Measurements from ENCODE around the gene RAB4B.
"Not testable (repeated sequence)": the region's sequence is repeated elsewhere in the genome, so short reads cannot be mapped to it uniquely, and the experiment has no call there.

RAB4B gene, protein sequence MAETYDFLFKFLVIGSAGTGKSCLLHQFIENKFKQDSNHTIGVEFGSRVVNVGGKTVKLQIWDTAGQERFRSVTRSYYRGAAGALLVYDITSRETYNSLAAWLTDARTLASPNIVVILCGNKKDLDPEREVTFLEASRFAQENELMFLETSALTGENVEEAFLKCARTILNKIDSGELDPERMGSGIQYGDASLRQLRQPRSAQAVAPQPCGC

DNA sequence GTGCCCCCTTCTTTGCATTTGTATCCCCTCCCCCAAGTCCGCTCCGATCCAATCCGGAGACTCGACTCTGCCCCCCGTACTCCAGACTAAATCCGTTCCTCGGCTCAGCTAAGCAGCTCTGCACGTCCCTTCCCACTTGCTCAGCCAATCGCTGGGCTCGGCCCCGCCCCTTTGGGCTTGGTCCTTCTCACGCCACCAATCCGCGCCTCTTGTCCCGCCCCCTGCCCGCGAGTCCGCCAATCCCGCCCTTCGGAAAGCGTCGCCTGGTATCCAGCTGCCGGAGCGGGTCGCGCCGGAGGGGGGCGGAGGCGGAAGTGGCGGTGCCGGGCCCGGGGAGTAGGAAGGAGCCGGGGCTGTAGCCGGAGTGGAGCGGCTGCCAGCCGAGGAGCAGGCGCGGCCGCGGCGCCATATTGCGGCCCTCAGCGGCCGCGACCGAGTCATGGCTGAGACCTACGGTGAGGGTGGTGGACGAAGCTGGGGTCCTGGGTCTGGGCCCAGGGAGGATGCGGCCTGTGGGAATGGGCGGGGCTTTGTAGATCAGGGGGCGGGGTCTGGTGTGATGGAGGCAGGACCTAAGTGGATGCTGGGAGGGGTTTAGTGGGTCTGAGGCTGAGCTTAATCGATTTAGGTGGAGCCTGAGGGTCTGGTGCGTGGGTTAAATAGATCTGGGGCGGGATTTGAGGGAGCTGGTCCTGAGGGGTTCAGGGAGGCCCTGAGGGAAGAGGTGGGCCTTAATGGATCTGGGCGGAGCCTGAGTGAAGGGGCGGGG is at the start of gene RAB4B:
Gene RAB4B (plus strand): TSS at position 311 of the 769 bp plus-strand sequence. CDS start 129 bp downstream, at position 440.
- H3K9me3 Mint-ChIP-seq, result no peaks in the 10 kb centered on the region
- H3K27ac Mint-ChIP-seq, result peak within 1 kb of the TSS; percentile 98
- peaks cover 25% of the 10 kb centered on the region for H3K36me3 Mint-ChIP-seq (ENCODE audit: low read depth)
- peaks cover 67% of the 10 kb centered on the region for H3K4me1 Mint-ChIP-seq (ENCODE audit: low read depth)
- peak within 1 kb of the TSS; percentile 93 for H3K4me3 Mint-ChIP-seq
- H3K27me3 Mint-ChIP-seq, result no peaks in the 10 kb centered on the region

DNA sequence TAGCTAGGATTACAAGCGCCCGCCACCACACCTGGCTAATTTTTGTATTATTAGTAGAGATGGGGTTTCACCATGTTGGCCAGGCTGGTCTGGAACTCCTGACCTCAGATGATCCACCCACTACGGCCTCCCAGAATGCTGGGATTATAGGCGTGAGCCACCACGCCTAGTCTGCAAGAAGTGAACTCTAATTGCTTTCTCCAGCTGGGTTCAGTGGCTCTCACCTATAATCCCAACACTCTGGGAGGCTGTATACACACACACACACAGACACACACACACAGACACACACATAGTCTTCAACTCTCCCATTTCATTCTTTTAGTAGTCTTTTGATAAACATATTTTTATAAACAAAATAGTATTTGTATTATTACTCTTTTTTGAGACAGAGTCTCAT is 48.0 kb upstream of the RAB4B start:
- not testable (repeated sequence) for H3K27me3 Mint-ChIP-seq; H3K4me3 Mint-ChIP-seq; H3K9me3 Mint-ChIP-seq; H3K27ac Mint-ChIP-seq; H3K4me1 Mint-ChIP-seq (ENCODE audit: low read depth)
- peaks cover 40% of the 10 kb centered on the region for H3K36me3 Mint-ChIP-seq (ENCODE audit: low read depth)

DNA sequence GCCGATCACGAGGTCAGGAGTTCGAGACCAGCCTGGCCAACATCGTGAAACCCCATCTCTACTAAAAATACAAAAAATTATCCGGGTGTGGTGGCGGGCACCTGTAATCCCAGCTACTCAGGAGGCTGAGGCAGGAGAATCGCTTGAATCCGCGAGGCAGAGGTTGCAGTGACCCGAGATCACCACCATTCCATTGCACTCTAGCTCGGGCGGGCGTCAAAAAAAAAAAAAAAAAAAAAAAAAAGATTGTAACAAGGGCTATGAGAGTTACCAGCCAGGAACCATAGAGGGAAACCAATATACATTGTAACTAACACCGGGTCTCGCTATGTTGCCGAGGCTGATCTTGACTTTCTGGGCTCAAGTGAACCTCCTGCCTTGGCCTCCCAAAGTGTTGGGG is 45.7 kb upstream of the RAB4B start:
- H3K27me3 Mint-ChIP-seq, result not testable (repeated sequence)

DNA sequence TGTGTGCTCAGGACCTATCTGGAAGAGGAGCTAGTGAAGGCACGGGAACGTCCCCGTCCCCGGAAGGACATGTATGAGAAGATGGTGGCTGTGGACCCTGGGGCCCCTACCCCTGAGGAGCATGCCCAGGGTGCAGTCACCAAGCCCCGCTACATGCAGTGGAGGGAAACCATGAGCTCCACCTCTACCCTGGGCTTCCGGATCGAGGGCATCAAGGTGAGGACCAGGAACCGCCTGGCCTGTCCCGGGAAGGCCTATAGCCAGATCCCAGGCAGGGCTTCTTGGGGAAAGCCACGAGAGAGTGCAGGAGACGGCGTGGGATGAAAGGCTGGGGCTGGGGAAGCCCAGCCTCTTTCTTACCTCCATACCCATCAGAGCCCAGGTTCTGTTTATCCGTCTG is 44.9 kb upstream of the RAB4B start:
- H3K36me3 Mint-ChIP-seq (ENCODE audit: low read depth), result peaks cover 40% of the 10 kb centered on the region
- H3K27me3 Mint-ChIP-seq, result no peaks in the 10 kb centered on the region
- H3K4me3 Mint-ChIP-seq, result no peak overlapping the region
- H3K27ac Mint-ChIP-seq, result no peak overlapping the region
- no peaks in the 10 kb centered on the region for H3K4me1 Mint-ChIP-seq (ENCODE audit: low read depth)
- H3K9me3 Mint-ChIP-seq, result no peaks in the 10 kb centered on the region

More for the DNA sequence above, 45.7 kb upstream of the RAB4B start:
- H3K4me1 Mint-ChIP-seq (ENCODE audit: low read depth); H3K9me3 Mint-ChIP-seq; H3K4me3 Mint-ChIP-seq; H3K27ac Mint-ChIP-seq: not testable (repeated sequence)
- H3K36me3 Mint-ChIP-seq (ENCODE audit: low read depth), result peaks cover 46% of the 10 kb centered on the region

DNA sequence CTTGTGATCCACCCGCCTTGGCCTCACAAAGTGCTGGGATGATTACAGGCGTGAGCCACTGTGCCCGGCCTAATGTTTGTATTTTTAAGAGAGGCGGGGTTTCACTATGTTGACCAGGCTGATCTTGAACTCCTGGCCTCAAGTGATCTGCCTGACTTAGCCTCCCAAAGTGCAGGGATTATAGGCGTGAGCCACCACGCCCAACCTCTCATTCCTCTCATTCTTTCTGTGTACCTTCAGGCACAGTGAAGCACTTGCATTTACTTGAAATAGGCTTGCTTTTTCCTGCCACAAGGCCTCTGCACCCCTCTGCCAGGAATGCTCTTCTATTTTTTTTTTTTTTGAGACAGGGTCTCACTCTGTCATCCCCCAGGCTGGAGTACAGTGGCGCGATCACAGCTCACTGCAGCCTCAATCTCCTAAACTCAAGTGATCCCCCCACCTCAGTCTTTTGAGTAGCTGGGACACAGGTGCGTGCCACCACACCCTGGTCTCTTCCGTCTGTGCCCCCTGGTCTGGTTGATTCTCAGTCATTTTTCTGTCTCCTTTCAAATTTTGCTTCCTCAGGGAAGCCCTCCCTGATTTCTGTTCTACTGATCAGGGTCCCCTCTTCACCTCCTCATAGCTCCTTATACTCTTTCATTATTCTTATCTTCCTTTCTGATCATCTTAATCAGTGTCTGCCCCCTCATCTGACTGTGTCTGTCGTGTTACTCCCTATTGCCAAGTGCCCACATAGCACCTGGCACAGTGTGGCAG is 42.9 kb upstream of the RAB4B start:
- Mint-ChIP-seq H3K4me1 (ENCODE audit: low read depth) (peaks cover 4% of the 10 kb centered on the region), H3K27me3 (no peaks in the 10 kb centered on the region)

DNA sequence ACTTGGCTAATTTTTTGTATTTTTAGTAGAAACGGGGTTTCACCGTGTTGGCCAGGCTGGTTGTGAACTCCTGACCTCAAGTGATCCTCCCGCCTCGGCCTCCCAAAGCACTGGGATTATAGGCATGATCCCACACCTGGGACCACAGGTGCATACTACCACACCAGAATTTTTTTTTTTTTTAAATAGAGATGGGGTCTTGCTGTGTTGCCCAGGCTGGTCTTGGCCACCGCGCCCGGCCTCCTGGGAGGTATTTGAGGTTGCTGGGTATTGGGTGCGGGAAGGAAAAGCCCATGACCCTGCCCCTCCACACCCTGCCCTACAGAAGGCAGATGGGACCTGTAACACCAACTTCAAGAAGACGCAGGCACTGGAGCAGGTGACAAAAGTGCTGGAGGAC is 41.4 kb upstream of the RAB4B start:
- no peaks in the 10 kb centered on the region for H3K27me3 Mint-ChIP-seq
- H3K27ac Mint-ChIP-seq, result no peak overlapping the region
- H3K9me3 Mint-ChIP-seq, result no peaks in the 10 kb centered on the region
- H3K4me3 Mint-ChIP-seq, result no peak overlapping the region
- H3K36me3 Mint-ChIP-seq (ENCODE audit: low read depth), result peaks cover 31% of the 10 kb centered on the region
- peaks cover 4% of the 10 kb centered on the region for H3K4me1 Mint-ChIP-seq (ENCODE audit: low read depth)

More for the DNA sequence above, 42.9 kb upstream of the RAB4B start:
- Mint-ChIP-seq H3K27ac (no peak overlapping the region), H3K9me3 (no peaks in the 10 kb centered on the region), H3K36me3 (ENCODE audit: low read depth) (peaks cover 42% of the 10 kb centered on the region), H3K4me3 (no peak overlapping the region)

GRCh38 chr19:40737102-40737644 is 40.9 kb upstream of the RAB4B start:
- no peaks in the 10 kb centered on the region for H3K27me3 Mint-ChIP-seq
- no peak overlapping the region for H3K4me3 Mint-ChIP-seq
- peaks cover 4% of the 10 kb centered on the region for H3K4me1 Mint-ChIP-seq (ENCODE audit: low read depth)
- H3K27ac Mint-ChIP-seq, result no peak overlapping the region
- H3K9me3 Mint-ChIP-seq, result no peaks in the 10 kb centered on the region
- peaks cover 31% of the 10 kb centered on the region for H3K36me3 Mint-ChIP-seq (ENCODE audit: low read depth)

DNA sequence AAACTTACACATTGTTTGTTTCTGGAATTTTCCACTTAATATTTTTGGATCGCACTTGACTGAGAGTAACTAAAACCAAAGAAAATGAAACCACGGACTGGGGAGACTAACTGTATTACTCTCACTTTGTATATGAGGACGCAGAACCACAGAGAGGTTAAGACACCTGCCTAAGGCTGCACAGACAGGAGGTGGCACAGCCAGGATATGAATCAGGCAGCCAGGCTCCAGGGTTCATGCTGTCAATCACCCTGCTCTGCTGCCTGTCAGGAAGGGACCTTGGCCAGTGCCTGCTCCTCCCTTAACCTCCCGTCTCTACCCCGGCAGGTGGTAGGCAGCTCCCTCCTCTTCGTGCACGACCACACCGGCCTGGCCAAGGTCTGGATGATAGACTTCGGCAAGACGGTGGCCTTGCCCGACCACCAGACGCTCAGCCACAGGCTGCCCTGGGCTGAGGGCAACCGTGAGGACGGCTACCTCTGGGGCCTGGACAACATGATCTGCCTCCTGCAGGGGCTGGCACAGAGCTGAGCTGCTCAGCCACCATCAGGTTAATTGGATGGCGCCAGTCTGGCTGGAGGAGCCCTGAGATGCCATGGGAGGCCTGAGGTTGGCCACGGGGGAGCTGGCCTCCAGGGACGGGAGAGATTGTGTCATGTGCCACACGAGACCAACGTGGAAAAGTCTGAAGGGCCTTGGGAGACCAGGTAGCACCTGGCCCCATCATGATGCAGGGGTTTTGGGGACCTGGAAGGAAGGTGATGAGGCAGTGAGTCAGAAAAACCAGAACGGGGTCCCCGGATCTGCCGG is 38.8 kb upstream of the RAB4B start:
- Mint-ChIP-seq H3K36me3 (ENCODE audit: low read depth) (peaks cover 15% of the 10 kb centered on the region), H3K4me3 (no peak overlapping the region), H3K4me1 (ENCODE audit: low read depth) (peaks cover 4% of the 10 kb centered on the region), H3K27me3 (no peaks in the 10 kb centered on the region), H3K9me3 (no peaks in the 10 kb centered on the region), H3K27ac (peak overlapping the region; percentile 40)

DNA sequence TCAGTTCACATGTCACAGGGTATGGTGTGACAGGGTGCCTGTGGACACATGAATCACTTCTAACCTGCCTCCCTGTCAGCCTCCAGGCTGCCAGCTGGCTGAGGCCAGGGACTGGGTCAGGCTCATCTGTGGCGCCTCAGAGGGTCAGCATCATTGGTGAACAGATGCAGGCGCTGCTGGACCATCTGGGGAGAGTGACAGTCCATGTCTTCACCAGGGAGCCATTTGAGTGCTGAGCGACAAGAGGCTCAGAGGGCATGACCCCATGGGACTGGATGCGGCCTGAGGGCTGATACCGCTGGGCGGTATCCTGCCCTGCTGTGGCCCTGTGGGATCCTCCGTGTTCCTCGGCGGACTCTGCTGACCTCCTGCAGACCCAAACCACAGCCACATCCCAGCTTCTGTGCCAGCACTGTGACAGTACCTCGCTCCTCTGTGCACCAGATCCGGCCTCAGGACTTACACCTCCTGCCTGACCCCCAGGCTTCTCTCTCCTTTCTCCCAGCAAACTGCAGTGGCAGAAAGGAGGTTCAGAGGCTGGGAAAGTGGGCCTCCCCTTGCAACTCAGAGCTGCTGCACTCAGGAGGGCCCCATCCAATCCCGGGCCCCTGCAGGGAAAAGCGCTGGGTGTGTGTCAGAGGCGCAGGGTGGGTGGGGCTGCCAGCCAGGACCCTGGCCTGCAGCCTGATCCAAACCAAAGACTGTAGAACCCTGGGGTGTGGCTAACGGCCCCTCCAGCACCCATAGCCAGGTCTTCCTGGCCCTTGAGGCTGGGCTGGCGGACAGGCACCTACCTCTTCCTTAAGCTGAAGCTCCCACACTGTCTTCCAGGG is 38.0 kb upstream of the RAB4B start:
- Mint-ChIP-seq H3K4me1 (ENCODE audit: low read depth) (peaks cover 4% of the 10 kb centered on the region), H3K36me3 (ENCODE audit: low read depth) (peaks cover 12% of the 10 kb centered on the region), H3K27ac (no peak overlapping the region), H3K27me3 (no peaks in the 10 kb centered on the region), H3K4me3 (no peak overlapping the region), H3K9me3 (no peaks in the 10 kb centered on the region)

DNA sequence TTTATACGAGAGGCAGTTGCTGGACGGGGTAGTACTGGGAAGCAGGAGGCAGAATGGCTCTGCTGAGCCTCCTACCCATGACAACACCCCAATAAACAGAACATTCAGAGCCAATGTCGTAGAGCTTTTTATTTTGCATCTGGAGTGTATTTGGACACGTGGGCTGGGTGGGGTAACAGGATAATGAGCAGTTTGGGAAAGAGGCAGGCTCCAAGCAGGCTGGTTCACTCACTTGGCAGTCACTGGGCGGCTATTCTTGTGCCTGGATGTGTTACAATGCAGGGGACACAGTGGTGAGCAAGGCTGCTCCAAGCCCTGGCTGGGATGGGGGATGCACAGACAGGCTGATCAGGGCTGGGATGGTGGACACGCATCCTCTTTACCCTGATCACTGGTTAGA is 37.3 kb upstream of the RAB4B start:
- Mint-ChIP-seq H3K27ac (no peak overlapping the region), H3K4me3 (no peak overlapping the region), H3K9me3 (no peaks in the 10 kb centered on the region), H3K36me3 (ENCODE audit: low read depth) (peaks cover 6% of the 10 kb centered on the region), H3K4me1 (ENCODE audit: low read depth) (peaks cover 4% of the 10 kb centered on the region), H3K27me3 (no peaks in the 10 kb centered on the region)

DNA sequence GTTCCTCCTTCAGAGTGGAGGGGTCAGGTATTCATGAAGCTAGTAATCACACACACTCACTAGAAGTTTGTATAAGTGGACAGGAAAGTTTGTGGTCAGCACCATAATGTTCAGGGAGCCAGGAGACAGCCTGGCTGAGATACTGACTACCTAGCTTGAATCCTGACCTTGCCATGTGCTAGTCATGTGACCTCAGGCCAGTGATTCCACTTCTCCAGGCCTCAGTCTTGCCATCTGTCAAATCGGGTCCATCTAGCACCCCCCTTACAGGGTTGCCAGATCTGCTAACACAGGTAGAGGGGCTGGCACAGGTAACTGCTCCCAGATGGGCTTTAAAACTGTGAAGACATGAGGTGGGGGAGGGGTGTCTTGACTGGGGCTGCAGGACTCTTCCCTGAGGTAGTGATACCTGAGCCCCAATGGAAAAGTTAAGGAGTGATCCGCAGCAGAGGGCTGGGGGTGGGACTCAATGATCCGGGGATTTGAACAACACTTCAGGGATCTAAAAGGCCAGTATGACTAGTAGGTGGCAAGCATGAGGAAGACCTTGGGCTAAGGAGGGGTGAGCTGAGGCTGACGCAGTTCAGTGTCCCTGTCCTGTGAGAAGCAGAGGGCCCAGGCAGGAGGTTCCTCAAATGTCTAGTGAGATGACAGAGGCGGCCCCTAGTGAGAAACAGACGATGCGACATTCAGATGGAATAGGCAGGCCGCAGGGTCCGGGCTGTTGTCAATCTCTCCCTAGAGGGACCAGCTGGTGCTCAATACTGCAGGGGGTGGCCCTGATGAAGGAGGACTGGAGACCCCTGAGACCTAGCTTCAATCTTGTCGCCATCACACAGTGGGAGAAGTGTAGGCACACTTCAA is 36.3 kb upstream of the RAB4B start:
- Mint-ChIP-seq H3K27ac (no peak overlapping the region), H3K4me1 (ENCODE audit: low read depth) (peaks cover 4% of the 10 kb centered on the region), H3K27me3 (no peaks in the 10 kb centered on the region), H3K9me3 (no peaks in the 10 kb centered on the region), H3K4me3 (no peak overlapping the region), H3K36me3 (ENCODE audit: low read depth) (peaks cover 5% of the 10 kb centered on the region)

- no peak overlapping the region for H3K4me3 Mint-ChIP-seq
- no peaks in the 10 kb centered on the region for H3K27me3 Mint-ChIP-seq
- no peak overlapping the region for H3K27ac Mint-ChIP-seq
- H3K9me3 Mint-ChIP-seq, result no peaks in the 10 kb centered on the region
- H3K4me1 Mint-ChIP-seq (ENCODE audit: low read depth), result peaks cover 4% of the 10 kb centered on the region
- peaks cover 5% of the 10 kb centered on the region for H3K36me3 Mint-ChIP-seq (ENCODE audit: low read depth)
These were observed 35.6 kb upstream of the RAB4B start for GRCh38 chr19:40742477-40742876.

GRCh38 chr19:40742886-40743285 is 35.2 kb upstream of the RAB4B start:
- Mint-ChIP-seq H3K9me3 (no peaks in the 10 kb centered on the region), H3K36me3 (ENCODE audit: low read depth) (peaks cover 5% of the 10 kb centered on the region), H3K4me3 (no peak overlapping the region), H3K27ac (no peak overlapping the region), H3K27me3 (no peaks in the 10 kb centered on the region), H3K4me1 (ENCODE audit: low read depth) (peaks cover 4% of the 10 kb centered on the region)

All from stimulated activated naive CD8-positive, alpha-beta T cell treated with anti-CD3 and anti-CD28 coated beads, Interleukin-15, Interleukin-2, amounts not matched to agents 100 ng/mL and 50 ng/mL, for 24 hours (primary cell).